Karpas-422 (cell line): ENCODE data around the gene S100A1. TPM values are rescaled to one million over a fixed set of nuclear protein-coding genes. Genes with fewer than 3 reads are reported as not detected.

Source experiments
- DNase-seq: peaks from one replicate; pipeline ENCODE4 v3.0.0-alpha.2; 2015
- H2AFZ ChIP-seq: fragments of 200-600 bp; sonication (generic); 2 replicates; pipeline ENCODE4 v1.6.1; 2014; ENCODE audit warnings: antibody characterized with exemption, low read length, mixed read lengths
- H3K27ac ChIP-seq: fragments of 200-600 bp; sonication (generic); 2 replicates; pipeline ENCODE4 v1.5.1; 2014; ENCODE audit warnings: mild to moderate bottlenecking, low read length, moderate library complexity
- H3K27me3 ChIP-seq: fragments of 200-600 bp; sonication (generic); 2 replicates; pipeline ENCODE4 v1.6.1; 2014; ENCODE audit warnings: low read length, mixed read lengths
- H3K36me3 ChIP-seq: fragments of 200-600 bp; sonication (generic); 2 replicates; pipeline ENCODE4 v1.6.1; 2014; ENCODE audit warnings: low read length, mixed read lengths; ENCODE audit not compliant: insufficient read depth
- H3K4me1 ChIP-seq: fragments of 200-600 bp; sonication (generic); 2 replicates; pipeline ENCODE4 v1.6.1; 2014; ENCODE audit warnings: mild to moderate bottlenecking, low read length, mixed read lengths
- H3K4me2 ChIP-seq: fragments of 200-600 bp; sonication (generic); 2 replicates; pipeline ENCODE4 v1.6.1; 2014; ENCODE audit warnings: low read length, low read depth, mild to moderate bottlenecking; ENCODE audit not compliant: poor library complexity, severe bottlenecking
- H3K4me3 ChIP-seq: fragments of 200-600 bp; sonication (generic); 2 replicates; pipeline ENCODE4 v1.5.1; 2014; ENCODE audit warnings: mild to moderate bottlenecking, antibody characterized with exemption, low read length, mixed read lengths
- H3K79me2 ChIP-seq: fragments of 200-600 bp; sonication (generic); 2 replicates; pipeline ENCODE4 v1.6.1; 2014; ENCODE audit warnings: mild to moderate bottlenecking, low read length, mixed read lengths
- H3K9ac ChIP-seq: fragments of 200-600 bp; sonication (generic); 2 replicates; pipeline ENCODE4 v1.6.0; 2014; ENCODE audit warnings: low read length
- H3K9me2 ChIP-seq: fragments of 200-600 bp; sonication (generic), shearing (Covaris generic); replicated peaks from 2 replicates; pipeline ENCODE4 v1.6.0; 2014; ENCODE audit warnings: mild to moderate bottlenecking, low read length, moderate library complexity; ENCODE audit not compliant: insufficient read depth
- H3K9me3 ChIP-seq: fragments of 300-700, 200-600 bp; sonication (generic); 2 replicates; pipeline ENCODE4 v1.6.1; 2014; ENCODE audit warnings: low read length, mixed read lengths
- H4K20me1 ChIP-seq: fragments of 200-600 bp; sonication (generic); 2 replicates; pipeline ENCODE4 v1.6.1; 2014; ENCODE audit warnings: mild to moderate bottlenecking, antibody characterized with exemption, low read length, low read depth; ENCODE audit not compliant: insufficient read depth
- total RNA-seq: library from RNA; depleted of rRNA; stranded (reverse); fragments of >200 nt; shearing (Covaris generic); gene quantifications from 2 replicates; pipeline ENCODE4 v1.2.3, GENCODE V29; 2014; ENCODE audit warnings: low replicate concordance

The S100A1 gene
- total RNA-seq, 1 experiment from 2014 or later: 15.9 TPM

GRCh38 chr1:153606194-153606593 is 22.0 kb upstream of the S100A1 start:
- H3K36me3 ChIP-seq: no peaks in the 10 kb centered on the region
- peak; percentile 61 for DNase-seq
- H3K4me1 ChIP-seq: peaks cover 4% of the 10 kb centered on the region
- H2AFZ ChIP-seq: no peak overlapping the region
- no peaks in the 10 kb centered on the region for H3K9me2 ChIP-seq
- no peaks in the 10 kb centered on the region for H3K27me3 ChIP-seq
- no peak overlapping the region for H3K4me3 ChIP-seq
- H3K9me3 ChIP-seq: no peaks in the 10 kb centered on the region
- no peak overlapping the region for H3K27ac ChIP-seq
- no peaks in the 10 kb centered on the region for H3K79me2 ChIP-seq
- H4K20me1 ChIP-seq: no peaks in the 10 kb centered on the region
- no peak overlapping the region for H3K9ac ChIP-seq
- no peak overlapping the region for H3K4me2 ChIP-seq

- Histone ChIP-seq H3K9ac (no peak overlapping the region), H3K27me3 (no peaks in the 10 kb centered on the region), H3K4me2 (no peak overlapping the region), H3K79me2 (no peaks in the 10 kb centered on the region), H3K36me3 (no peaks in the 10 kb centered on the region), H2AFZ (no peak overlapping the region), H4K20me1 (no peaks in the 10 kb centered on the region), H3K4me1 (peaks cover 4% of the 10 kb centered on the region), H3K9me2 (no peaks in the 10 kb centered on the region), H3K4me3 (no peak overlapping the region), H3K27ac (no peak overlapping the region), H3K9me3 (no peaks in the 10 kb centered on the region)
- DNase-seq: no peak
Observed at GRCh38 chr1:153607381-153607780, 20.9 kb upstream of the S100A1 start.

- H2AFZ ChIP-seq: no peak overlapping the region
- H3K79me2 ChIP-seq: no peaks in the 10 kb centered on the region
- DNase-seq: no peak
- H3K4me1 ChIP-seq: peaks cover 4% of the 10 kb centered on the region
- no peaks in the 10 kb centered on the region for H3K9me3 ChIP-seq
- H3K4me3 ChIP-seq: no peak overlapping the region
- H3K27me3 ChIP-seq: no peaks in the 10 kb centered on the region
- no peak overlapping the region for H3K27ac ChIP-seq
- no peaks in the 10 kb centered on the region for H4K20me1 ChIP-seq
- no peak overlapping the region for H3K9ac ChIP-seq
- no peaks in the 10 kb centered on the region for H3K9me2 ChIP-seq
- H3K4me2 ChIP-seq: no peak overlapping the region
- no peaks in the 10 kb centered on the region for H3K36me3 ChIP-seq
Observed at GRCh38 chr1:153608089-153608682, 20.0 kb upstream of the S100A1 start.

- H3K9ac ChIP-seq: no peak overlapping the region
- no peaks in the 10 kb centered on the region for H3K9me3 ChIP-seq
- H2AFZ ChIP-seq: no peak overlapping the region
- DNase-seq: no peak
- H3K27me3 ChIP-seq: no peaks in the 10 kb centered on the region
- no peaks in the 10 kb centered on the region for H3K79me2 ChIP-seq
- no peak overlapping the region for H3K27ac ChIP-seq
- H3K4me1 ChIP-seq: peaks cover 4% of the 10 kb centered on the region
- H3K9me2 ChIP-seq: no peaks in the 10 kb centered on the region
- no peak overlapping the region for H3K4me2 ChIP-seq
- H4K20me1 ChIP-seq: no peaks in the 10 kb centered on the region
- no peak overlapping the region for H3K4me3 ChIP-seq
- H3K36me3 ChIP-seq: no peaks in the 10 kb centered on the region
Observed at GRCh38 chr1:153608742-153609584, 19.3 kb upstream of the S100A1 start.

- Histone ChIP-seq H3K9me2 (no peaks in the 10 kb centered on the region), H3K9me3 (no peaks in the 10 kb centered on the region), H4K20me1 (no peaks in the 10 kb centered on the region), H3K27me3 (no peaks in the 10 kb centered on the region), H3K4me2 (no peak overlapping the region), H3K4me1 (peaks cover 4% of the 10 kb centered on the region), H3K4me3 (no peak overlapping the region), H2AFZ (no peak overlapping the region), H3K79me2 (no peaks in the 10 kb centered on the region), H3K36me3 (no peaks in the 10 kb centered on the region), H3K27ac (no peak overlapping the region), H3K9ac (no peak overlapping the region)
- no peak for DNase-seq
Observed at GRCh38 chr1:153609585-153609907, 18.7 kb upstream of the S100A1 start.

GRCh38 chr1:153610334-153610733 is 17.9 kb upstream of the S100A1 start:
- no peak overlapping the region for H3K4me3 ChIP-seq
- no peaks in the 10 kb centered on the region for H3K9me3 ChIP-seq
- H3K9me2 ChIP-seq: no peaks in the 10 kb centered on the region
- H3K27ac ChIP-seq: no peak overlapping the region
- no peaks in the 10 kb centered on the region for H4K20me1 ChIP-seq
- H3K36me3 ChIP-seq: no peaks in the 10 kb centered on the region
- H3K9ac ChIP-seq: no peak overlapping the region
- peaks cover 4% of the 10 kb centered on the region for H3K4me1 ChIP-seq
- H3K79me2 ChIP-seq: no peaks in the 10 kb centered on the region
- no peak for DNase-seq
- H2AFZ ChIP-seq: no peak overlapping the region
- no peak overlapping the region for H3K4me2 ChIP-seq
- H3K27me3 ChIP-seq: no peaks in the 10 kb centered on the region

GRCh38 chr1:153610811-153611301 is 17.4 kb upstream of the S100A1 start:
- Histone ChIP-seq H4K20me1 (no peaks in the 10 kb centered on the region), H3K9me2 (no peaks in the 10 kb centered on the region), H3K9me3 (no peaks in the 10 kb centered on the region), H3K79me2 (no peaks in the 10 kb centered on the region), H3K4me2 (no peak overlapping the region), H3K4me1 (peaks cover 4% of the 10 kb centered on the region), H3K27me3 (no peaks in the 10 kb centered on the region), H3K36me3 (no peaks in the 10 kb centered on the region), H3K4me3 (no peak overlapping the region), H3K27ac (no peak overlapping the region), H2AFZ (no peak overlapping the region), H3K9ac (no peak overlapping the region)
- DNase-seq: no peak

- Histone ChIP-seq H4K20me1 (no peaks in the 10 kb centered on the region), H3K4me1 (peaks cover 4% of the 10 kb centered on the region), H3K4me2 (no peak overlapping the region), H3K79me2 (no peaks in the 10 kb centered on the region), H3K36me3 (no peaks in the 10 kb centered on the region), H3K4me3 (no peak overlapping the region), H2AFZ (no peak overlapping the region), H3K9me2 (no peaks in the 10 kb centered on the region), H3K9ac (no peak overlapping the region), H3K9me3 (no peaks in the 10 kb centered on the region), H3K27ac (no peak overlapping the region), H3K27me3 (no peaks in the 10 kb centered on the region)
- no peak for DNase-seq
Observed at GRCh38 chr1:153611356-153611755, 16.9 kb upstream of the S100A1 start.
